PC-9 (cell line): ENCODE results near the gene MARCHF3.

Source experiments
- EZH2 ChIP-seq: fragments of 200-600 bp; sonication (generic); IDR thresholded peaks from 2 replicates; pipeline ENCODE4 v1.8.0; 2017; ENCODE audit warnings: antibody characterized with exemption, low read depth
- TF ChIP-seq, protein P1 (sequence below): fragments of 200-600 bp; sonication (generic); conservative IDR thresholded peaks from 2 replicates; pipeline ENCODE4 v1.6.1; 2017; ENCODE audit warnings: mixed run types, antibody characterized with exemption, mild to moderate bottlenecking, moderate library complexity

GRCh38 chr5:126837242-126837641 lies 193.1 kb downstream of the MARCHF3 start:
- TF ChIP-seq, protein P1, sequence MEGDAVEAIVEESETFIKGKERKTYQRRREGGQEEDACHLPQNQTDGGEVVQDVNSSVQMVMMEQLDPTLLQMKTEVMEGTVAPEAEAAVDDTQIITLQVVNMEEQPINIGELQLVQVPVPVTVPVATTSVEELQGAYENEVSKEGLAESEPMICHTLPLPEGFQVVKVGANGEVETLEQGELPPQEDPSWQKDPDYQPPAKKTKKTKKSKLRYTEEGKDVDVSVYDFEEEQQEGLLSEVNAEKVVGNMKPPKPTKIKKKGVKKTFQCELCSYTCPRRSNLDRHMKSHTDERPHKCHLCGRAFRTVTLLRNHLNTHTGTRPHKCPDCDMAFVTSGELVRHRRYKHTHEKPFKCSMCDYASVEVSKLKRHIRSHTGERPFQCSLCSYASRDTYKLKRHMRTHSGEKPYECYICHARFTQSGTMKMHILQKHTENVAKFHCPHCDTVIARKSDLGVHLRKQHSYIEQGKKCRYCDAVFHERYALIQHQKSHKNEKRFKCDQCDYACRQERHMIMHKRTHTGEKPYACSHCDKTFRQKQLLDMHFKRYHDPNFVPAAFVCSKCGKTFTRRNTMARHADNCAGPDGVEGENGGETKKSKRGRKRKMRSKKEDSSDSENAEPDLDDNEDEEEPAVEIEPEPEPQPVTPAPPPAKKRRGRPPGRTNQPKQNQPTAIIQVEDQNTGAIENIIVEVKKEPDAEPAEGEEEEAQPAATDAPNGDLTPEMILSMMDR: no peak
- TF ChIP-seq EZH2: no peak
